B cell (primary cell): ENCODE measurements around the gene CMIP. TPM values are rescaled to one million over a fixed set of nuclear protein-coding genes. Genes with fewer than 3 reads are reported as not detected.

Experiments
- ATAC-seq: fragments of 200-7000 bp; cut with Tn5 transposase; one replicate; pipeline ENCODE4 v1.10.0; 2021; ENCODE audit warnings: low read depth, mild to moderate bottlenecking, moderate number of reproducible peaks, moderate library complexity
- CTCF ChIA-PET: fragments of 350-600 bp; sonication (Branson Sonifier 250); formaldehyde crosslinking; loops from one replicate; lab custom pipeline; 2021; ENCODE audit warnings: antibody characterized with exemption, inconsistent platforms; lab: Charles Lee
- POLR2A ChIA-PET: fragments of 350-600 bp; sonication (Branson Sonifier 250); formaldehyde crosslinking; loops from one replicate; lab custom pipeline; 2021; ENCODE audit warnings: antibody characterized with exemption; lab: Charles Lee
- DNase-seq: peaks from one replicate; pipeline ENCODE4 v3.0.0; 2013
- H2AFZ ChIP-seq: 2 replicates; pipeline ENCODE4 v1.6.1; 2012; ENCODE audit warnings: mild to moderate bottlenecking, low read depth, low read length; ENCODE audit not compliant: insufficient read depth, poor library complexity, severe bottlenecking
- H3K27ac ChIP-seq, 2 donors: 1 replicate in 1 of 2; 2 replicates in 1 of 2; pipeline ENCODE4 v1.5.1; 2012 to 2013; ENCODE audit warnings: low read length in 2 of 2, mild to moderate bottlenecking in 2 of 2, moderate library complexity in 1 of 2
- H3K27me3 ChIP-seq, 4 experiments: fragments of 200-600 bp in 1 of 4; sonication (generic) in 1 of 4; replicated peaks in 1 of 4; 1 replicate in 2 of 4; 2 replicates in 2 of 4; pipeline versions ENCODE4 v1.6.1 to v1.7.0; 2013 to 2016; ENCODE audit warnings: low read length in 3 of 4, mild to moderate bottlenecking in 2 of 4, mixed read lengths in 1 of 4, moderate library complexity in 1 of 4; ENCODE audit not compliant: insufficient read depth in 4 of 4, control insufficient read depth in 3 of 4; ENCODE audit errors: control extremely low read depth in 1 of 4
- H3K36me3 ChIP-seq, 2 experiments: replicated peaks in 1 of 2; 1 replicate in 1 of 2; 2 replicates in 1 of 2; pipeline versions ENCODE4 v1.6.1 to v1.7.1; 2013; ENCODE audit warnings: low read length in 1 of 2; ENCODE audit not compliant: insufficient read depth in 2 of 2, control insufficient read depth in 1 of 2; ENCODE audit errors: control extremely low read depth in 1 of 2, extremely low read depth in 1 of 2
- H3K4me1 ChIP-seq, 2 donors: fragments of 200-600 bp in 1 of 2; sonication (generic) in 1 of 2; 1 replicate in 1 of 2; 2 replicates in 1 of 2; pipeline versions ENCODE4 v1.5.1 to v1.6.1; 2013 to 2017; ENCODE audit warnings: low read length in 2 of 2; ENCODE audit not compliant: control insufficient read depth in 2 of 2, insufficient read depth in 2 of 2
- H3K4me2 ChIP-seq: replicated peaks from 2 replicates; pipeline ENCODE3; 2012; ENCODE audit warnings: mild to moderate bottlenecking, low read depth, low read length; ENCODE audit not compliant: poor library complexity, severe bottlenecking
- H3K4me3 ChIP-seq, 5 experiments: fragments of 200-600 bp in 1 of 5; sonication (generic) in 1 of 5; 1 replicate in 3 of 5; 2 replicates in 2 of 5; pipeline versions ENCODE4 v1.5.1 to v1.7.0; 2011 to 2016; ENCODE audit warnings: low read length in 4 of 5, mild to moderate bottlenecking in 4 of 5, low read depth in 2 of 5, control low read depth in 1 of 5, moderate library complexity in 1 of 5; ENCODE audit not compliant: insufficient read depth in 1 of 5; ENCODE audit errors: control extremely low read depth in 1 of 5, extremely low read depth in 1 of 5
- H3K79me2 ChIP-seq: fragments of 200-600 bp; sonication (generic); one replicate; pipeline ENCODE4 v1.6.0; 2016; ENCODE audit warnings: low read length; ENCODE audit not compliant: control insufficient read depth, insufficient read depth
- H3K9ac ChIP-seq: fragments of 200-600 bp; sonication (generic); 2 replicates; pipeline ENCODE4 v1.6.1; 2017; ENCODE audit warnings: mild to moderate bottlenecking, low read length, moderate library complexity
- H3K9me3 ChIP-seq, 3 donors: one replicate each; pipeline versions ENCODE4 v1.6.1 to v1.7.1; 2013; ENCODE audit warnings: low read length in 2 of 3; ENCODE audit not compliant: control insufficient read depth in 2 of 3, insufficient read depth in 1 of 3; ENCODE audit errors: control extremely low read depth in 1 of 3
- H4K20me1 ChIP-seq: 2 replicates; pipeline ENCODE4 v1.6.0; 2012; ENCODE audit warnings: mild to moderate bottlenecking, low read length; ENCODE audit not compliant: insufficient read depth, control insufficient read depth, poor library complexity, severe bottlenecking
- H3K27ac Mint-ChIP-seq: one replicate; pipeline ENCODE4 v1.8.0; 2021; ENCODE audit warnings: mixed read lengths
- H3K27me3 Mint-ChIP-seq: one replicate; pipeline ENCODE4 v1.8.0; 2021; ENCODE audit warnings: mixed read lengths
- H3K4me1 Mint-ChIP-seq: one replicate; pipeline ENCODE4 v1.8.0; 2021; ENCODE audit warnings: mixed read lengths
- H3K4me3 Mint-ChIP-seq: one replicate; pipeline ENCODE4 v1.8.0; 2021; ENCODE audit warnings: mixed read lengths
- H3K9me3 Mint-ChIP-seq: one replicate; pipeline ENCODE4 v1.8.0; 2022; ENCODE audit warnings: mixed read lengths; ENCODE audit not compliant: insufficient read depth
- CTCF ChIP-seq: fragments of 200-600 bp; IDR thresholded peaks from one replicate; pipeline ENCODE4 v1.8.0; 2022; ENCODE audit warnings: antibody characterized with exemption, mild to moderate bottlenecking
- EZH2 ChIP-seq: IDR thresholded peaks from 2 replicates; pipeline ENCODE4 v1.6.1; 2012; ENCODE audit warnings: borderline replicate concordance, low read depth, mild to moderate bottlenecking, moderate library complexity, low read length; ENCODE audit not compliant: insufficient read depth, poor library complexity, severe bottlenecking
- WGBS: methylation state at CpG from one replicate; pipeline ENCODE4 v1.1.5; 2013; ENCODE audit warnings: missing lambda C conversion rate; ENCODE audit not compliant: insufficient coverage; 5-methylcytosine and 5-hydroxymethylcytosine counted together
- intact Hi-C: fragments of 100-400 bp; cut with micrococcal nuclease; formaldehyde crosslinking; loops from one replicate; pipeline ENCODE4 v1.10.0; 2022
- polyA plus RNA-seq: library from polyadenylated mRNA; depleted of rRNA; stranded (reverse); fragments of >200 nt; gene quantifications from 2 replicates; pipeline ENCODE4 v1.2.3, GENCODE V29; 2012
- total RNA-seq, 2 donors: library from RNA; stranded (reverse); fragments of 120-200 nt in 1 of 2; gene quantifications; 1 replicate in 1 of 2; 2 replicates in 1 of 2; pipeline versions ENCODE4 v1.2.3 to v1.2.4, GENCODE V29; 2013 to 2022

The CMIP gene
- total and polyA plus RNA-seq, 2 donors (not counting 1 experiment from before 2014, with no cell fraction given) = 27.1 to 155 TPM

GRCh38 chr16:81416749-81417148 is 27.9 kb upstream of the CMIP start:
- Histone ChIP-seq H3K79me2 (no peaks in the 10 kb centered on the region), H3K4me2 (no peak overlapping the region), H3K27me3 (no peaks in the 10 kb centered on the region), H3K9ac (no peak overlapping the region), H3K9me3 (no peaks in the 10 kb centered on the region), H3K4me3 (no peak overlapping the region), H3K4me1 (peaks cover 0 to 10% of the 10 kb centered on the region in 2 donors), H3K36me3 (no peaks in the 10 kb centered on the region), H2AFZ (no peak overlapping the region), H3K27ac (no peak overlapping the region), H4K20me1 (no peaks in the 10 kb centered on the region)
- no peak overlapping the region for H3K4me3 Mint-ChIP-seq
- H3K27me3 Mint-ChIP-seq = no peaks in the 10 kb centered on the region
- ATAC-seq (no peak), DNase-seq (no peak)
- 94% methylated on average over 8 of the region's 8 CpGs for WGBS
- TF ChIP-seq EZH2 (no peak), CTCF (no peak)
- intact Hi-C loops = no loop called here
- no peak overlapping the region for H3K27ac Mint-ChIP-seq
- ChIA-PET CTCF (interaction anchor here (0.7 to 1.0 kb wide), 3 partner anchors 13 to 321 kb away, joined by 3 read pairs; no protein-coding TSS in a partner anchor), POLR2A (no interaction called here)
- H3K4me1 Mint-ChIP-seq = peaks cover 11% of the 10 kb centered on the region
- no peaks in the 10 kb centered on the region for H3K9me3 Mint-ChIP-seq

GRCh38 chr16:81417210-81417609 is 27.4 kb upstream of the CMIP start:
- no peaks in the 10 kb centered on the region for H3K36me3 ChIP-seq
- 88% methylated on average over 5 of the region's 5 CpGs for WGBS
- CTCF ChIA-PET = interaction anchor here (0.7 to 1.0 kb wide), 2 partner anchors 13 to 206 kb away, joined by 3 read pairs; no protein-coding TSS in a partner anchor
- intact Hi-C loops = no loop called here
- no peak for TF ChIP-seq CTCF
- TF ChIP-seq EZH2 = no peak
- POLR2A ChIA-PET = no interaction called here
- H3K27me3 Mint-ChIP-seq = no peaks in the 10 kb centered on the region
- peaks cover 0 to 10% of the 10 kb centered on the region in 2 donors for H3K4me1 ChIP-seq
- H3K9me3 Mint-ChIP-seq = no peaks in the 10 kb centered on the region
- no peaks in the 10 kb centered on the region for H3K79me2 ChIP-seq
- H3K9me3 ChIP-seq = peaks cover 0 to 4% (median 0%) of the 10 kb centered on the region in 3 donors
- ATAC-seq (no peak), DNase-seq (no peak)
- no peak overlapping the region for H3K4me2 ChIP-seq
- no peaks in the 10 kb centered on the region for H3K27me3 ChIP-seq
- peaks cover 11% of the 10 kb centered on the region for H3K4me1 Mint-ChIP-seq
- H3K27ac Mint-ChIP-seq = no peak overlapping the region
- H3K4me3 Mint-ChIP-seq = no peak overlapping the region
- H3K27ac ChIP-seq = no peak overlapping the region
- H3K4me3 ChIP-seq = no peak overlapping the region
- H2AFZ ChIP-seq = no peak overlapping the region
- no peak overlapping the region for H3K9ac ChIP-seq
- no peaks in the 10 kb centered on the region for H4K20me1 ChIP-seq
